HCT116 (cell line): ENCODE results near the gene BDNF. TPM values are rescaled to one million over a fixed set of nuclear protein-coding genes. Genes with fewer than 3 reads are reported as not detected.

ENCODE experiments used
- ATAC-seq: fragments of 200-7000 bp; cut with Tn5 transposase; 2 replicates; pipeline ENCODE4 v1.9.1; 2020; ENCODE audit warnings: mild to moderate bottlenecking, moderate library complexity
- BruUV-seq: library from RNA; stranded (reverse); fragments of 400-500 nt; replicated peaks from 2 replicates; lab custom pipeline; 2021; lab: Mats Ljungman, UMichigan
- CTCF ChIA-PET: fragments of 300-600 bp; sonication (Branson Sonifier 250); formaldehyde crosslinking; loops from one replicate; lab custom pipeline; 2021; ENCODE audit warnings: antibody characterized with exemption; lab: Charles Lee
- POLR2A ChIA-PET: fragments of 300-600, 350-600 bp; sonication (Branson Sonifier 250); formaldehyde crosslinking; loops from one replicate; lab custom pipeline; 2021; ENCODE audit warnings: antibody characterized with exemption; lab: Charles Lee
- RAD21 ChIA-PET, 2 experiments: fragments of 300-600 bp; sonication (Branson Sonifier 250); formaldehyde crosslinking; loops; one replicate each; lab custom pipeline; 2023; ENCODE audit warnings: low total read pairs in 2 of 2; ENCODE audit not compliant: uncharacterized antibody in 2 of 2, unreplicated experiment in 2 of 2, low non-redundant PET in 1 of 2; lab: Charles Lee
- DNase-seq: peaks from one replicate; pipeline ENCODE4 v3.0.0-alpha.2; 2010; ENCODE audit warnings: low read depth, low spot score
- H2AFZ ChIP-seq: fragments of 200-600 bp; shearing (Covaris generic), sonication (generic); 2 replicates; pipeline ENCODE4 v1.6.1; 2017; ENCODE audit warnings: low read depth, mixed run types, mixed read lengths, antibody characterized with exemption, low read length; ENCODE audit not compliant: poor library complexity, severe bottlenecking
- H3K27ac ChIP-seq: 2 replicates; pipeline ENCODE4 v1.5.1; 2012; ENCODE audit warnings: low read depth, low read length
- H3K27me3 ChIP-seq: fragments of 200-600 bp; sonication (generic); 2 replicates; pipeline ENCODE4 v1.6.1; 2016; ENCODE audit warnings: mixed run types, low read length, mixed read lengths; ENCODE audit not compliant: insufficient read depth
- H3K36me3 ChIP-seq, 2 experiments: fragments of 200-500 bp in 1 of 2; fragments of 200-600 bp in 1 of 2; sonication (Bioruptor generic) in 1 of 2; sonication (generic) in 1 of 2; 2 replicates each; pipeline versions ENCODE4 v1.5.1 to v1.6.1; 2014 to 2016; ENCODE audit warnings: low read length in 2 of 2, inconsistent platforms in 1 of 2, mixed read lengths in 1 of 2, mixed run types in 1 of 2; ENCODE audit not compliant: insufficient read depth in 2 of 2, control insufficient read depth in 1 of 2
- H3K4me1 ChIP-seq, 2 experiments: fragments of 200-600 bp in 1 of 2; sonication (generic) in 1 of 2; 2 replicates each; pipeline versions ENCODE4 v1.5.1 to v1.6.1; 2012 to 2017; ENCODE audit warnings: low read length in 2 of 2, inconsistent platforms in 1 of 2, mild to moderate bottlenecking in 1 of 2, mixed read lengths in 1 of 2, mixed run types in 1 of 2, moderate library complexity in 1 of 2; ENCODE audit not compliant: insufficient read depth in 2 of 2, control insufficient read depth in 1 of 2
- H3K4me2 ChIP-seq: fragments of 200-600 bp; sonication (generic); 2 replicates; pipeline ENCODE4 v1.6.1; 2017; ENCODE audit warnings: mixed run types, low read length, mixed read lengths
- H3K4me3 ChIP-seq, 2 experiments: fragments of 200-600 bp in 1 of 2; sonication (generic) in 1 of 2; replicated peaks in 1 of 2; 2 replicates each; pipeline ENCODE4 v1.5.1; 2011 to 2016; ENCODE audit warnings: low read length in 2 of 2, control low read depth in 1 of 2, low read depth in 1 of 2, mild to moderate bottlenecking in 1 of 2, mixed read lengths in 1 of 2, mixed run types in 1 of 2
- H3K79me2 ChIP-seq: fragments of 200-600 bp; sonication (generic); 2 replicates; pipeline ENCODE4 v1.6.1; 2017; ENCODE audit warnings: mild to moderate bottlenecking, mixed run types, low read length, moderate library complexity, mixed read lengths; ENCODE audit not compliant: insufficient read depth
- H3K9ac ChIP-seq: fragments of 200-600 bp; sonication (generic); 2 replicates; pipeline ENCODE4 v1.6.1; 2016; ENCODE audit warnings: low read length, mixed read lengths
- H3K9me2 ChIP-seq: fragments of 200-600 bp; sonication (generic), shearing (Covaris generic); 2 replicates; pipeline ENCODE4 v1.6.1; 2017; ENCODE audit warnings: mixed run types, mild to moderate bottlenecking, moderate library complexity; ENCODE audit not compliant: insufficient read depth
- H3K9me3 ChIP-seq, 2 experiments: fragments of 200-500 bp in 1 of 2; fragments of 200-600 bp in 1 of 2; sonication (Bioruptor generic) in 1 of 2; sonication (generic) in 1 of 2; 2 replicates each; pipeline ENCODE4 v1.6.1; 2014 to 2017; ENCODE audit warnings: low read length in 2 of 2, mixed read lengths in 2 of 2, inconsistent platforms in 1 of 2, low read depth in 1 of 2, mild to moderate bottlenecking in 1 of 2, mixed run types in 1 of 2, moderate library complexity in 1 of 2; ENCODE audit not compliant: control insufficient read depth in 1 of 2, insufficient read depth in 1 of 2
- H4K20me1 ChIP-seq: fragments of 200-600 bp; sonication (generic), shearing (Covaris generic); 2 replicates; pipeline ENCODE4 v1.6.1; 2017; ENCODE audit warnings: mixed run types, mild to moderate bottlenecking, moderate library complexity; ENCODE audit not compliant: insufficient read depth
- CEBPB ChIP-seq: IDR thresholded peaks from 2 replicates; pipeline ENCODE4 v1.6.1; 2012; ENCODE audit warnings: low read depth
- ELF1 ChIP-seq: IDR thresholded peaks from 2 replicates; pipeline ENCODE4 v1.6.1; 2012; ENCODE audit warnings: low read depth, borderline replicate concordance
- EZH2 ChIP-seq: fragments of 200-600 bp; sonication (generic); IDR thresholded peaks from 2 replicates; pipeline ENCODE4 v1.6.1; 2017; ENCODE audit warnings: antibody characterized with exemption, mixed run types
- JUND ChIP-seq: IDR thresholded peaks from 2 replicates; pipeline ENCODE4 v1.6.1; 2012
- RAD21 ChIP-seq: IDR thresholded peaks from 2 replicates; pipeline ENCODE4 v1.6.1; 2012; ENCODE audit warnings: low read depth, mild to moderate bottlenecking
- SRF ChIP-seq: IDR thresholded peaks from 2 replicates; pipeline ENCODE4 v1.6.1; 2012; ENCODE audit warnings: low read depth
- YY1 ChIP-seq: IDR thresholded peaks from 2 replicates; pipeline ENCODE4 v1.6.1; 2011; ENCODE audit warnings: low read length, low read depth, moderate library complexity, mild to moderate bottlenecking; ENCODE audit not compliant: insufficient replicate concordance; ENCODE audit errors: extremely low read depth
- ZFX ChIP-seq: fragments of 450-650 bp; IDR thresholded peaks from 2 replicates; pipeline ENCODE4 v1.6.1; 2017
- intact Hi-C: fragments of 100-400 bp; cut with micrococcal nuclease; formaldehyde crosslinking; loops from 2 replicates; pipeline ENCODE4 v1.10.0; 2022
- total RNA-seq: library from RNA; stranded (reverse); gene quantifications from one replicate; pipeline ENCODE4 v1.2.1, GENCODE V29; 2021; ENCODE audit not compliant: unreplicated experiment
- TF ChIP-seq, protein P1 (sequence below), 3 experiments: fragments of 200-600 bp in 1 of 3; sonication (generic) in 1 of 3; IDR thresholded peaks in 2 of 3; conservative IDR thresholded peaks in 1 of 3; 2 replicates each; pipeline ENCODE4 v1.5.1; 2012 to 2017; ENCODE audit warnings: low read depth in 2 of 3, low read length in 2 of 3, antibody characterized with exemption in 1 of 3, borderline replicate concordance in 1 of 3, control low read depth in 1 of 3, mild to moderate bottlenecking in 1 of 3, mixed read lengths in 1 of 3, mixed run types in 1 of 3, moderate library complexity in 1 of 3; ENCODE audit not compliant: insufficient read depth in 1 of 3
- TF ChIP-seq, protein P2 (sequence below): IDR thresholded peaks from 2 replicates; pipeline ENCODE4 v1.6.1; 2011; ENCODE audit warnings: mild to moderate bottlenecking, low read length, moderate library complexity; ENCODE audit not compliant: insufficient replicate concordance; ENCODE audit errors: extremely low read depth

Gene BDNF
- total RNA-seq, 1 experiment from 2014 or later, result 22.0 TPM

DNA sequence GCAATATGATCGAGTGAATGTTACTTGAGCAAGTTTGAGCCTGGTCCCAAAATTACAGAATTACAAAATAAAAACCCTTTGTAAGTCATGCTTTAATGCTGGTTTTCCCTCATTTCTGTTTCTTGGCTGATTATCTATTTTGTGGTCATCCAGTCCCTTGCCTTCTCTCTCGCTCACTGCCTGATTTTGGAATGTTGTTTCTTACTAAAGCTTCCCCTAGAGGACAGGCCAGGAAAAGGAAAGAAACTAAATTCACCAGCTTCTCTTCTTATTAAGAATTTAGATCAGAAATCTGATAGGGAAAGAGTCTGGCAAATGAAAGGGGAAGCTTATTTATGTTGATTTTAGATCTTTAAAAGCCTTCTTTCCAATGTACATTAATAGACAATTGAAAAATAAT, 16.6 kb upstream of the BDNF start:
- Histone ChIP-seq H3K9me2 (no peaks in the 10 kb centered on the region), H3K27ac (peak overlapping the region; percentile 19; the same call in 1 of the 2 replicates), H3K27me3 (no peaks in the 10 kb centered on the region), H3K4me2 (peak overlapping the region; percentile 96; the same call in 1 of the 2 replicates), H3K36me3 (no peaks in the 10 kb centered on the region), H4K20me1 (no peaks in the 10 kb centered on the region), H3K79me2 (no peaks in the 10 kb centered on the region), H3K4me3 (no peak overlapping the region), H2AFZ (peak overlapping the region; percentile 67), H3K9me3 (no peaks in the 10 kb centered on the region), H3K9ac (no peak overlapping the region), H3K4me1 (peaks cover 18 to 28% of the 10 kb centered on the region in 2 experiments; a peak in 3 of 4 replicates)
- TF ChIP-seq, protein P1, sequence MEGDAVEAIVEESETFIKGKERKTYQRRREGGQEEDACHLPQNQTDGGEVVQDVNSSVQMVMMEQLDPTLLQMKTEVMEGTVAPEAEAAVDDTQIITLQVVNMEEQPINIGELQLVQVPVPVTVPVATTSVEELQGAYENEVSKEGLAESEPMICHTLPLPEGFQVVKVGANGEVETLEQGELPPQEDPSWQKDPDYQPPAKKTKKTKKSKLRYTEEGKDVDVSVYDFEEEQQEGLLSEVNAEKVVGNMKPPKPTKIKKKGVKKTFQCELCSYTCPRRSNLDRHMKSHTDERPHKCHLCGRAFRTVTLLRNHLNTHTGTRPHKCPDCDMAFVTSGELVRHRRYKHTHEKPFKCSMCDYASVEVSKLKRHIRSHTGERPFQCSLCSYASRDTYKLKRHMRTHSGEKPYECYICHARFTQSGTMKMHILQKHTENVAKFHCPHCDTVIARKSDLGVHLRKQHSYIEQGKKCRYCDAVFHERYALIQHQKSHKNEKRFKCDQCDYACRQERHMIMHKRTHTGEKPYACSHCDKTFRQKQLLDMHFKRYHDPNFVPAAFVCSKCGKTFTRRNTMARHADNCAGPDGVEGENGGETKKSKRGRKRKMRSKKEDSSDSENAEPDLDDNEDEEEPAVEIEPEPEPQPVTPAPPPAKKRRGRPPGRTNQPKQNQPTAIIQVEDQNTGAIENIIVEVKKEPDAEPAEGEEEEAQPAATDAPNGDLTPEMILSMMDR (IDR thresholded peaks at IDR 0.05 in 2 of 3, conservative IDR thresholded peaks at IDR 0.05 in 1 of 3; ENCODE audit: borderline replicate concordance in 1 of 3, insufficient read depth in 1 of 3, low read depth in 2 of 3, low read length in 2 of 3), result peak; percentile 19 to 25 (median 25); a peak in 3 of 6 replicates
- TF ChIP-seq EZH2 (no peak), RAD21 (peak; percentile 69)
- DNase-seq (no peak), ATAC-seq (no peak)
- BruUV-seq, result no TSS peak
- CTCF ChIA-PET, result interaction anchor here (0.9 to 3.8 kb wide), 18 partner anchors 12 to 1617 kb away, joined by 3 to 39 read pairs (median 4); partner anchors contain the start of gene BDNF
- POLR2A ChIA-PET, result interaction anchor here (0.7 to 2.9 kb wide), 5 partner anchors 14 to 218 kb away, joined by 3 to 13 read pairs (median 4); no protein-coding TSS in a partner anchor
- RAD21 ChIA-PET, result interaction anchor here (0.7 to 2.8 kb wide), 3 partner anchors 17 to 958 kb away, joined by 3 to 12 read pairs (median 3); partner anchors contain the start of gene BDNF (in 1 of the 2)
- intact Hi-C loops, result loop anchor here (2.0 to 5.0 kb wide), 2 partner anchors 218 to 390 kb away; partner anchors contain the start of genes KIF18A and METTL15

- no peak overlapping the region for H3K4me2 ChIP-seq
- H3K79me2 ChIP-seq, result no peaks in the 10 kb centered on the region
- ATAC-seq, result no peak
- ChIA-PET POLR2A (interaction anchor here (0.7 to 1.7 kb wide), 3 partner anchors 13 to 218 kb away, joined by 3 to 5 read pairs (median 3); no protein-coding TSS in a partner anchor), CTCF (interaction anchor here (0.5 to 3.8 kb wide), 13 partner anchors 11 to 1618 kb away, joined by 3 to 39 read pairs (median 4); partner anchors contain the start of gene BDNF), RAD21 (interaction anchor here (1.1 to 2.8 kb wide), 2 partner anchors 16 to 218 kb away, joined by 3 to 12 read pairs; partner anchors contain the start of gene BDNF (in 1 of the 2))
- no peak overlapping the region for H3K9ac ChIP-seq
- BruUV-seq, result no TSS peak
- H2AFZ ChIP-seq, result no peak overlapping the region
- H3K27ac ChIP-seq, result no peak overlapping the region
- DNase-seq, result no peak
- intact Hi-C loops, result loop anchor here (2.0 to 5.0 kb wide), 2 partner anchors 219 to 391 kb away; partner anchors contain the start of genes KIF18A and METTL15
- H3K36me3 ChIP-seq, result no peaks in the 10 kb centered on the region
- H3K4me1 ChIP-seq, result peaks cover 18 to 28% of the 10 kb centered on the region in 2 experiments; a peak in 3 of 4 replicates
- H3K4me3 ChIP-seq, result no peak overlapping the region
- no peaks in the 10 kb centered on the region for H3K9me3 ChIP-seq
- no peaks in the 10 kb centered on the region for H4K20me1 ChIP-seq
- H3K9me2 ChIP-seq, result no peaks in the 10 kb centered on the region
- no peaks in the 10 kb centered on the region for H3K27me3 ChIP-seq
- TF ChIP-seq ELF1 (no peak), SRF (no peak), CEBPB (no peak), YY1 (no peak), EZH2 (no peak), JUND (no peak), ZFX (no peak)
- TF ChIP-seq, protein P2, sequence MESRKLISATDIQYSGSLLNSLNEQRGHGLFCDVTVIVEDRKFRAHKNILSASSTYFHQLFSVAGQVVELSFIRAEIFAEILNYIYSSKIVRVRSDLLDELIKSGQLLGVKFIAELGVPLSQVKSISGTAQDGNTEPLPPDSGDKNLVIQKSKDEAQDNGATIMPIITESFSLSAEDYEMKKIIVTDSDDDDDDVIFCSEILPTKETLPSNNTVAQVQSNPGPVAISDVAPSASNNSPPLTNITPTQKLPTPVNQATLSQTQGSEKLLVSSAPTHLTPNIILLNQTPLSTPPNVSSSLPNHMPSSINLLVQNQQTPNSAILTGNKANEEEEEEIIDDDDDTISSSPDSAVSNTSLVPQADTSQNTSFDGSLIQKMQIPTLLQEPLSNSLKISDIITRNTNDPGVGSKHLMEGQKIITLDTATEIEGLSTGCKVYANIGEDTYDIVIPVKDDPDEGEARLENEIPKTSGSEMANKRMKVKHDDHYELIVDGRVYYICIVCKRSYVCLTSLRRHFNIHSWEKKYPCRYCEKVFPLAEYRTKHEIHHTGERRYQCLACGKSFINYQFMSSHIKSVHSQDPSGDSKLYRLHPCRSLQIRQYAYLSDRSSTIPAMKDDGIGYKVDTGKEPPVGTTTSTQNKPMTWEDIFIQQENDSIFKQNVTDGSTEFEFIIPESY, result no peak
Measured at GRCh38 chr11:27716216-27716615, 16.0 kb upstream of the BDNF start.
